Measurements from ENCODE around the gene FAM13A. TPM values are rescaled to one million over a fixed set of nuclear protein-coding genes. Genes with fewer than 3 reads are reported as not detected.

Gene FAM13A
- total and polyA plus RNA-seq, 2 of the 8 experiments (the other 6 are each of a cell fraction or from before 2014, with no cell fraction given) = 7.1 to 16.5 TPM

DNA sequence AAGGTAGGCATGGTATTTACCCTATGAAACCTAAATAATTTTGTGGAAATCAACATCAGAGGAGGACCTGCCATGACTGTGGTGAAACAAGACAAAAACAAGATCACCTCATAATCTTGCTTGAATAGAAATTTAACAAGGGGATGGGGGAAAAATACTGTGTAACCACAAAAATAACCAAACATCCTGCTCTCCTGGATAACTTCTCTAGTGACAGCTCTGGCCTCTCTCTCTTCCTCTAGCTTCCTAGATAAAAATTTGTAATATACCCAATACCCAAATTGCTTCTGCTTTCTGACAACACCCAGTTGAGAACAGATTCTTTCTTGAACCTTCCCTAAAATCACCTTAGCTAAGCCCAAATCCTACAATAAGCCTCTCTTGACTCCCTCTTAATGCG, 42.5 kb upstream of the FAM13A start:
- DNase-seq (ENCODE audit: low read depth in 1 of 2, low spot score in 2 of 2) (no peak), FAIRE-seq (no peak)
- H4K20me1 ChIP-seq (replicated peaks in 1 of 2; ENCODE audit: control insufficient read depth in 1 of 2, insufficient read depth in 2 of 2, low read length in 2 of 2) = no peaks in the 10 kb centered on the region
- no peak overlapping the region for H2AFZ ChIP-seq (ENCODE audit: low read length)
- TF ChIP-seq CHD2 (IDR thresholded peaks at IDR 0.05; ENCODE audit: low read length) (no peak), HDAC2 (IDR thresholded peaks at IDR 0.05; ENCODE audit: borderline replicate concordance in 1 of 2, low read depth in 2 of 2, low read length in 2 of 2) (no peak), RFX5 (IDR thresholded peaks at IDR 0.05; ENCODE audit: borderline replicate concordance, low read depth, low read length) (no peak), ZNF274 (IDR thresholded peaks at IDR 0.05; ENCODE audit: borderline replicate concordance, extremely low read depth, low read length) (no peak), BRCA1 (IDR thresholded peaks at IDR 0.05; ENCODE audit: low read depth, low read length) (no peak), NANOG (IDR thresholded peaks at IDR 0.05; ENCODE audit: insufficient read depth, low read depth, low read length, poor library complexity, severe bottlenecking) (no peak), POLR2AphosphoS5 (IDR thresholded peaks at IDR 0.05; ENCODE audit: low read depth, low read length) (no peak)
- no peaks in the 10 kb centered on the region for H3K79me2 ChIP-seq (ENCODE audit: control insufficient read depth in 1 of 2, insufficient read depth in 2 of 2, low read length in 2 of 2)
- no peak overlapping the region for H2BK12ac ChIP-seq (ENCODE audit: low read depth, low read length)
- WGBS, 2 experiments (ENCODE audit: extremely low coverage in 1 of 2, insufficient coverage in 1 of 2, insufficient read length in 1 of 2, insufficient replicate concordance in 2 of 2, low coverage in 1 of 2, low lambda C conversion rate in 2 of 2, missing lambda C conversion rate in 1 of 2) = 84% methylated on average over 1 of the region's 1 CpG; no CpG with 5 or more reads in 1 of the 2 experiments
- H4K5ac ChIP-seq (ENCODE audit: insufficient read length, low read depth, low read length) = no peak overlapping the region
- H3K27ac ChIP-seq (ENCODE audit: low read depth, low read length) = no peak overlapping the region
- H3K23me2 ChIP-seq (ENCODE audit: low read depth, low read length) = no peaks in the 10 kb centered on the region
- no peak overlapping the region for H3K4me3 ChIP-seq (ENCODE audit: extremely low read depth in 1 of 4, insufficient read depth in 2 of 4, low read depth in 3 of 4, low read length in 4 of 4)
- H3K9ac ChIP-seq (replicated peaks in 1 of 4; ENCODE audit: extremely low read depth in 1 of 4, low read depth in 3 of 4, low read length in 3 of 4) = no peak overlapping the region
- H3K56ac ChIP-seq (replicated peaks; ENCODE audit: insufficient read length, low read depth, low read length) = no peak overlapping the region
- ChIA-PET CTCF (ENCODE audit: partially characterized antibody) (no interaction called here), POLR2A (ENCODE audit: partially characterized antibody) (no interaction called here)
- no peaks in the 10 kb centered on the region for H3K36me3 ChIP-seq (ENCODE audit: control insufficient read depth in 2 of 4, insufficient read depth in 4 of 4, low read length in 3 of 4)
- no peak overlapping the region for H2BK20ac ChIP-seq (ENCODE audit: low read length)
- no peaks in the 10 kb centered on the region for H3K79me1 ChIP-seq (ENCODE audit: low read depth, low read length)
- no peak overlapping the region for H3K4ac ChIP-seq (replicated peaks; ENCODE audit: insufficient read length, low read depth, low read length)
- 0 out of 4 replicates have a peak, but pooled peaks cover 0 to 3% of the 10 kb centered on the region in 2 experiments for H3K9me3 ChIP-seq (ENCODE audit: insufficient read depth in 2 of 2, low read depth in 1 of 2, low read length in 1 of 2)
- no peak overlapping the region for H4K8ac ChIP-seq (ENCODE audit: extremely low read depth, insufficient read depth, low read length)
- no peak overlapping the region for H3K4me2 ChIP-seq (ENCODE audit: insufficient read depth in 1 of 2, low read depth in 2 of 2, low read length in 2 of 2)
- H2BK15ac ChIP-seq (ENCODE audit: low read length) = no peak overlapping the region
- no peak overlapping the region for H3K18ac ChIP-seq (ENCODE audit: extremely low read depth, low read length)
- H2BK120ac ChIP-seq (replicated peaks; ENCODE audit: low read depth, low read length) = no peak overlapping the region
- H3K27me3 ChIP-seq (replicated peaks in 1 of 4; ENCODE audit: control insufficient read depth in 3 of 4, extremely low read depth in 1 of 4, insufficient read depth in 3 of 4, low read length in 3 of 4) = no peaks in the 10 kb centered on the region
- H3K14ac ChIP-seq (ENCODE audit: insufficient read length) = no peak overlapping the region
- no peak overlapping the region for H2AK5ac ChIP-seq (ENCODE audit: low read depth, low read length)
- no peak overlapping the region for H4K91ac ChIP-seq (replicated peaks; ENCODE audit: insufficient read length, low read length)
- H3K4me1 ChIP-seq (replicated peaks in 1 of 4; ENCODE audit: control insufficient read depth in 3 of 4, insufficient read depth in 4 of 4, low read length in 3 of 4) = no peaks in the 10 kb centered on the region
- H2BK5ac ChIP-seq (ENCODE audit: low read depth, low read length) = no peak overlapping the region
- no peak overlapping the region for H3K23ac ChIP-seq (ENCODE audit: insufficient read length)

All from H1 (cell line).